ENCODE results near the gene DYNLT2B.

DNA sequence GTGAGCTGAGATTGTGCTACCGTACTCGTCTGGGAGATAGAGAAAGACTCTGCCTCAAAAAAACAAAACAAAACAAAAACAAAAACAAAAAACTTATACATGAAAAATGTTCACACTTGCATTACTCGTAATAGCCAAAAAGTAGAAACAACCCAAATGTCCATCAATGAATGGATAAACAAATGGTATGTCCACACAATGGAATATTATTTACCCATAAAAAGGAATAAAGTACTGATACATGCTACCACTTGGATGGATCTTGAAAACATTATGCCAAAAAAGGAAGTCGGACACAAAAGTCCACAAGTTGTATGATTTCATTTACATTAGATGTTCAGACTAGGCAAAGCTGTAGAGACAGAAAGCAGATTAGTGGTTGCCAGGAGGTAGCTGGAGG, 57.3 kb downstream of the DYNLT2B start:
- TF ChIP-seq, protein P1, sequence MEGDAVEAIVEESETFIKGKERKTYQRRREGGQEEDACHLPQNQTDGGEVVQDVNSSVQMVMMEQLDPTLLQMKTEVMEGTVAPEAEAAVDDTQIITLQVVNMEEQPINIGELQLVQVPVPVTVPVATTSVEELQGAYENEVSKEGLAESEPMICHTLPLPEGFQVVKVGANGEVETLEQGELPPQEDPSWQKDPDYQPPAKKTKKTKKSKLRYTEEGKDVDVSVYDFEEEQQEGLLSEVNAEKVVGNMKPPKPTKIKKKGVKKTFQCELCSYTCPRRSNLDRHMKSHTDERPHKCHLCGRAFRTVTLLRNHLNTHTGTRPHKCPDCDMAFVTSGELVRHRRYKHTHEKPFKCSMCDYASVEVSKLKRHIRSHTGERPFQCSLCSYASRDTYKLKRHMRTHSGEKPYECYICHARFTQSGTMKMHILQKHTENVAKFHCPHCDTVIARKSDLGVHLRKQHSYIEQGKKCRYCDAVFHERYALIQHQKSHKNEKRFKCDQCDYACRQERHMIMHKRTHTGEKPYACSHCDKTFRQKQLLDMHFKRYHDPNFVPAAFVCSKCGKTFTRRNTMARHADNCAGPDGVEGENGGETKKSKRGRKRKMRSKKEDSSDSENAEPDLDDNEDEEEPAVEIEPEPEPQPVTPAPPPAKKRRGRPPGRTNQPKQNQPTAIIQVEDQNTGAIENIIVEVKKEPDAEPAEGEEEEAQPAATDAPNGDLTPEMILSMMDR (IDR thresholded peaks at IDR 0.05; ENCODE audit: poor library complexity) = no peak
- TF ChIP-seq EZH2phosphoT487 (IDR thresholded peaks at IDR 0.05; ENCODE audit: low read depth, severe bottlenecking, unreplicated experiment) (no peak), EZH2 (IDR thresholded peaks at IDR 0.05; ENCODE audit: borderline replicate concordance) (no peak)
